ENCODE data around the gene DOCK2.
"Not testable (repeated sequence)": the region's sequence is repeated elsewhere in the genome, so short reads cannot be mapped to it uniquely, and the experiment has no call there.

The DOCK2 gene

GRCh38 chr5:169637549-169638121 lies 560 bp downstream of the DOCK2 start:
- DNase-seq (ENCODE audit: low spot score): no peak

DNA sequence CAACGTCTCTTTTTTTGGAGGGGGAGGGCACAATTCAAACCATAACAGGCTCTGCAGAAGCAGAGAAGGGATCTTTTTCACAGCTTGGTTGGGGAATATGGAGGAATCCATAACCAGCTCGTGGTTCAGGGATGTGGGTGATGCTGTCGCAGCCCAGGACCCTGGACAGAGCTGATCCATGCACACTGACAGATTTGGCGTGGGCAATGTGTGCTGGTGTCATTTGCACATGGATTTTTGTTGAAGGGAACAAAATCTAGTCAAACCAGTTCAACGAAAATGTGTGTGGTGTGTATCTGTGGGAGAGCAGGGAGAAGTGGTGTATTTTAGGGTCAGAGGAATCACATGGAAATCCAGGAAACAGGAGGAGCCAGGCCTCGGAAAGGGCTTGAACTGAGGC lies 4.2 kb downstream of the DOCK2 start:
- DNase-seq (ENCODE audit: low spot score): peak; percentile 36

DNA sequence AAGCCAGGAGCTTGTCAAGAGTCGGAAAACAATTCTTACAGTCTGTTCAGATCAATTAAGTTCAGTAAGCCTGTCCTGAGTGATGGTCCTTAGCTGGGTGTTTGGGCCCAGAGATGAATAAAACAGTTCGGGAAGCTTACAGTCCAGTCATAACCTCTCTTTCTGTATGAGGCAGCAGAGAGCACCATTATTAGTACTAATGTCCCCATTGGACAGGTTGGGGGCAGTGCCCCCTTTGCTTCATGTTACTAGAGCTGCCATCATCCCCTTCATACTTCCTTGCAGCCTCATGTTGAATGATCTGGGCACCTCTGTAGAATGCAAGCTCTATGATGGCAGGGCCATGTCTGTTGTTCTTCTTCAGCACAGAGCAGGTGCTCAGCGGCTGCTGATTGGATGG lies 9.8 kb downstream of the DOCK2 start:
- no peak for DNase-seq (ENCODE audit: low spot score)

- DNase-seq (ENCODE audit: low spot score): no peak
These were observed 10.5 kb downstream of the DOCK2 start for GRCh38 chr5:169647566-169647965.

DNA sequence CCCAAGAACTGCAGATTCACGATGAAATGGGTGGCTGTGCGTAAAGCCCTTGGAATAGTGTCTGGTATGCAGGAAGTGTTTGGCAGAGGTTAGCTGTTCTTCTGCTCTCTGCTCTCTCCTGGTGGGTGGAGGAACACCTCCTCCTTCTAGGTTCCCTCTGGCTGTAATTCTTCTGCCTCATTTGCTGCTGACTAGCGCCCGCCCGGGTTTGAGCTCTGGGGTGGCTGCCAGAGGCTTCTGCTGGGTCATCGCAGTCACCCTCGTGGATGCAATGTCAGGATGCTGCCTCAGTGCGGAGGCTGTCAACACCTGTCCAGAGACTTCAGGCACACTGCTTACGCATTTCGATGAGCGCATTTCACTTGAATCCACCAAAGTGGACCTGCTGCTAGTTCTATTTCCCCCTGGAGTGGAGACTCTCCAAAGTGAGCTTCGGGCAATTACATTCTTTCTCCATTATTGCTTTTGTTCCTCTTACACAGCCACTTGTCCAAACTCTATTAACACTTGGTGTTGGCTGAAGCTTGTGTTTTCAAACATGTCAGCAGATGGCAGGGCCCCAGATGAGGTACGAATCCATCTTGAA lies 11.7 kb downstream of the DOCK2 start:
- peak; percentile 46 for DNase-seq (ENCODE audit: low spot score)

- DNase-seq (ENCODE audit: low spot score): no peak
These were observed 12.4 kb downstream of the DOCK2 start for GRCh38 chr5:169649486-169649885.

- peak; percentile 58 for DNase-seq (ENCODE audit: low spot score)
These were observed 13.7 kb downstream of the DOCK2 start for GRCh38 chr5:169650701-169651331.

DNA sequence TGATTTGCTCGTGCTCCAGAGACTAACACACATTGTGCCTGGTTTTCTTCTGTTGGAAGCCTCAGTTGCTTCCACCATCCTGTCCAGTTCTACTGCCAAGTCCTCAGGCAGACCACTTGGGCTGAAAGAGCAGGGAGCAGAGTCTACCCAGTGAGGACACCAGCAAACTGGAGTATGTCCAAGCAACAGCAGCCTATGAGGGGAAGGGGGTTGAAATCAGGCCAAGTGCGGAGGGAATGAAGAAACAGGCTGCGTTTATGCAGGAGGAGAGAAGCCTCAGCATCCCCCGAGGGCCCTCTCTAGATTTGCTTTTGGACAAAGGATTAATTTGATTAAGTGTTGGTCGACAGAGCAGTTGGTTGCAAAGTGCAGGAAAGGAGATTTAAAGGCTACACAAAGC lies 14.5 kb downstream of the DOCK2 start:
- no peak for DNase-seq (ENCODE audit: low spot score)

DNA sequence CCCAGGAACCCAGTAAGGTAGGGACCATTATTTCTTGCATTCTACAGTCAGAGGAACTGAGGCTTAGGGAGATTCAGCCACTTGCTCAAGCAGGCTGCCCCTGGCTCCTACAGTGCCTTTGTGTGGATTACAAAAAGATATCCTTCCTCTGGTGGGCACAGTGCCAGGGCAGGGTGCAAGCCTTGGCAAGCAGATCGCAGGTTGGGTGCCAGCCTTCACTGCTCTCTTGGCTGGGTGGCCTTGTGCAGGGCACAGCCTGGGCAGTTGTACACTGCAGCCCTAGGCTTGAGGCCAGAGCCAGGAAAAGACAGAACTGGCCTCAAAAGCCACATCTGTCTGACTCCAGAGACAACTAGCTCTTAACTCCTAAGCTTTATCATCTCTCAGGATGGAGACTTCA lies 15.0 kb downstream of the DOCK2 start:
- no peak for DNase-seq (ENCODE audit: low spot score)

DNA sequence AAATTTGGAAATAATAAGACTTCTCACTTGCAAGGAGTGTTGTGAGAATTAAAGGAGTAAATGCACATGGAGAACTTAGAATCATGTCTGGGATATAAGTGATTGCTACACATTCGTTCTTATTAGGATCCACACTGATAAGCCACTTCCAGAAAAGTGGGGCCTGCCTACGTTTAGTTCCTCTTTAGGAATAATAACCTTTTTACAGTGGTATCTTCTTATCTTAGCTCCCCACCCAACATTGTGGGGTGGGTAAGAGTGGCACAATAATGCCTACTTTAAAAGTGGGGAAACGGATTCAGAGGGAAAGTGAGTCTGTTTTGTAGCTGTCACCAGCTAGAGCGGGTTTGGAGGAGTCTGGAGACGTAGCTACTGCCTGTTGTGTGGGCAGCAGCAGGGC lies 16.0 kb downstream of the DOCK2 start:
- DNase-seq (ENCODE audit: low spot score): no peak

DNA sequence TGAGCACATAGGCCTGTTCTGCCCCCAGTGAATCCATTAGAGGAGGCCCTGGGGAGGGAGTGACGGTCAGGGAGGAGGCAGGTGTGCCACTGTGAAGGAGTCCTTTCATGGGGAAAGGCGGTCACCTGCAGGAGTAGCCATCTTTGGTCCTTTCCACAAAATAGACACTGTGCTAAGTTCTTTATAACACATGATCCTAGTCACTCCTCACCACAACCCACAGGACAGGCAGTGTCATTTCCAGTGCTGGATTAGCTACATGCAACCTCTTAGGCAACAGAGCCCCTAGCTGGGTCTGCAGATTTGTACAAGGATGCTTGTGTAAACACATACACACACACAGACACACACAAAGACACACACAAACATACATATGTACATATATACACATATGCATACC lies 18.3 kb downstream of the DOCK2 start:
- DNase-seq (ENCODE audit: low spot score): no peak

DNA sequence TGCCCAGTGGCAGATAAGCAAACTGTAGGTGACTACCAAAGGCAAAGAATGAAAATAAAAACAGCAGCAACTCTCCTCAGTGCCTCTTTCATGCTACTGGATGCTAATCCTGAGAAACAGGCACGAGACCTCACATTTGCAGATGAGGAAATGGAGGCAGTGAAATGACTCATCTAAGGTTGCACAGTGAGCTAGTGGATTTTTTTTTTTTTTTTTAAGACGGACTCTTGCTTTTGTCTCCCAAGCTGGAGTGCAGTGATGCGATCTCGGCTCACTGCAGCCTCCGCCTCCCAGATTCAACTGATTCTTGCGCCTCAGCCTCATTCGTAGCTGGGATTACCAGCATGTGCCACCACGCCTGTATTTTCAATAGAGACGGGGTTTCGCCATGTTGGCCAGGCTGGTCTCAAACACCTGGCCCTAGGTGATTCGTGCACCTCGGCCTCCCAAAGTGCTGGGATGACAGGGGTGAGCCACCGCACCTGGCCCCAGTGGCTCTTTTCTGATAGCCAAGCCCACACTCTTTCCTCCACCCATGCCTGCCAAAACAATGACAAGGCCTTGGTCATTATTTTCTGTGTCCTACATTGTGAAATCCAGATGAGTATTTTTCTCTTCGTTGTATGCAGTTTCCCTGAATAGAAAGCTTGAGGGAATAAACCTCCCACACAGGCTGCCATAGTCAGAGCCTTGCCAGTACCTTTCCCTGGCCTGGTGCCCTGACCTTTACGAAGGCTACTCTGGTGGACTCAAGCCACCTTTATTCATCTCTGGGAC lies 19.2 kb downstream of the DOCK2 start:
- no peak for DNase-seq (ENCODE audit: low spot score)

DNA sequence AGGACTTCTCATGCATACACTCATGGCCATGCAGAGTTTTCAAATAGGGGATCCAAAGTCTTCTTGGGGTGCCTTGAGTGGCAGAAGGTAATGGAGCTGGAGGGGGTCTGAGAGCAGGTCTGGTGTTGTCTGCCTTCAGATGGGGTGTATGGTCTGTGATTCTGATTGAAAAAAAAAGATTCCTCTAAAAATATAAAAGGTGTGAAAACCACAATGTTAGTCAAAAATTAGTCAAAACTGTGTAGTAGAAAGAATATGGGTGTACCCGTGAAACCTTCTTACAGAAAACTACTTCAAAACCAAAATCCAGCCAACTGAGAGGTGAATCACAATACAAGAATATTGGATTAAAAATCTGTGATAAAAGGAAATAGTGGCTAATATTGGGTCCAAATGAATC lies 20.1 kb downstream of the DOCK2 start:
- no peak for DNase-seq (ENCODE audit: low spot score)

GRCh38 chr5:169662451-169662850 lies 25.4 kb downstream of the DOCK2 start:
- DNase-seq (ENCODE audit: low spot score): not testable (repeated sequence)

DNA sequence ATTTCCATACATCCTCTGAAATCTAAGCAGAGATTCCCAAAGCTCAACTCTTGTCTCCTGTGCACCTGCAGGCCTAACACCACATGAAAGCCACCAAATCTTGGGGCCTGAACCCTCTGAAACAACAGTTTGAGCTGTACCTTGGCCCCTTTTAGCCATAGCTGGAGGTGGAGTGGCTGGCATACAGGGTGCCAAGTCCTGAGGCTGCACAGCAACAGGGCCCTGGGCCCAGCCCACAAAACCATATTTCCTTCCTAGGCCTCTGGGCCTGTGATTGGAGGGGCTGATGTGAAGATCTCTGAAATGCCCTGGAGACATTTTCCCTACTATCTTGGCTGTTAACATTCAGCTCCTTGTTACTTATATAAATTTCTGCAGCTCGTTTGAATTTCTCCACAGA lies 26.5 kb downstream of the DOCK2 start:
- no peak for DNase-seq (ENCODE audit: low spot score)

GRCh38 chr5:169666365-169666764 lies 29.3 kb downstream of the DOCK2 start:
- DNase-seq (ENCODE audit: low spot score): no peak

DNA sequence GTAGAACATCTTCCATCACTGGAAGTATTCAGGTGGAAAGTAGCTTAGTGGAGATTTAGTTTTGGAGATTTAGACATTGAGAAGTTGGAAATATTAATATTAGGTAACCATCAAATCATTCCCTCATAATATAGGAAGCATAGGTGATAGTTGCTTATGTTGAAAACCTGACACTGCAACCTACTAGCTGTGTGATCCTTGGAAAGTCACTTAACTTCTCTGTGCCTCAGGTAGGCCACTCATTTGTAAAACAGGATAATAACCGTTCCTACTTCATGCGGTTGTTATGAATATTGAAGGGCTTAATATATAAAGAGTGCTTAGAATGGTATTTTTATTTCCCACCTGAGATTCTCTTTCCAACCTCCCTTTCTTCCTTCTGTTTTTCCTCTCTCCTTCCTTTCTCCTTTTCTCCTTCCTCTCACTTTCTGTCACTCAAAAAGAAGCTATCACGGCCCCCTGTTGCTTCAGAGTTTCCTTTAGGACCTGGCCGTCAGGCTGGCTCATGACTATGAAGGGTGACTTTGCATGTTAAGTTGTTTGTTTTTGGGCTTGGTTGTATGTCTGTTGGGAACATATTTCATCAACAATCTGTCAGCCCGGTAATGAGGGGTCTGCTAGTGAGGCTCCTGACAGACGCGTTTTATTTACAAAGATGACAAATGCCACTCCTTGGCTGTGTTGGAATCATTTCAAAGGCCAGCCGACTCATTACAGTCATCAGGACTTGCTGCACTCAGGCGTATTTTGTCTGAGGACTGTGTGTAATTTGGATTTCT lies 31.0 kb downstream of the DOCK2 start:
- no peak for DNase-seq (ENCODE audit: low spot score)

GRCh38 chr5:169668732-169669131 lies 31.7 kb downstream of the DOCK2 start:
- no peak for DNase-seq (ENCODE audit: low spot score)

GRCh38 chr5:169670769-169671525 lies 33.9 kb downstream of the DOCK2 start:
- DNase-seq (ENCODE audit: low spot score): no peak

- DNase-seq (ENCODE audit: low spot score): no peak
These were observed 45.0 kb downstream of the DOCK2 start for GRCh38 chr5:169682026-169682425.

DNA sequence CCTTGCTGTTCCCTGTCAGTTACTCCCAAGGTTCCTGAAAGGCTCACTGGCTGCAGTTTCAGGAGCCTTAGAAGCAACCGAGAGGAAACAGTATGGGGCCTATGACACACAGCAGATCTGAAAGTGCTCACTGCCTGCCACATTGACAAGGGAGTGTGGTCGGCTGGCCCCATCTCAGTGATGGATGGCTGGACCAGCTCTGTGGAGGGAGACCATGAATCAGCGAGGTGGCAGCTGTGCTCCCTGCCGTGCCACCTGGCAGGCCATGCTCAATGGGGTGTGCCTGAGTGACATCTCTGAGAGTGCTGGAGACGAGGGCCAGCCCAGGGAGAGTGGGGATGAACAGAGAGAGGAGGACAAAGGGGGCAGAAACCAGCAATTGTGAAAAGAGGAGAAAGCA lies 49.1 kb downstream of the DOCK2 start:
- DNase-seq (ENCODE audit: low spot score): no peak

- no peak for DNase-seq (ENCODE audit: low spot score)
These were observed 51.0 kb downstream of the DOCK2 start for GRCh38 chr5:169688106-169688505.
